SJCRH30 (cell line): ENCODE data around the gene STXBP6. TPM values are rescaled to one million over a fixed set of nuclear protein-coding genes. Genes with fewer than 3 reads are reported as not detected.
"Not testable (repeated sequence)": the region's sequence is repeated elsewhere in the genome, so short reads cannot be mapped to it uniquely, and the experiment has no call there.

ENCODE experiments used
- DNase-seq, 2 experiments: peaks; one replicate each; pipeline ENCODE4 v3.0.0-alpha.2; 2015 to 2020
- H3K27ac ChIP-seq: fragments of 250-450 bp; sonication (Bioruptor Pico); 2 replicates; pipeline ENCODE4 v1.5.1; 2020; ENCODE audit warnings: mild to moderate bottlenecking, moderate library complexity
- H3K27me3 ChIP-seq: fragments of 250-450 bp; sonication (Bioruptor Pico); 2 replicates; pipeline ENCODE4 v1.5.1; 2020; ENCODE audit warnings: mild to moderate bottlenecking, moderate library complexity
- H3K36me3 ChIP-seq: fragments of 250-450 bp; sonication (Bioruptor Pico); 2 replicates; pipeline ENCODE4 v1.5.1; 2020; ENCODE audit warnings: mild to moderate bottlenecking, moderate library complexity
- H3K4me1 ChIP-seq: fragments of 250-450 bp; sonication (Bioruptor Pico); 2 replicates; pipeline ENCODE4 v1.5.1; 2020; ENCODE audit warnings: mild to moderate bottlenecking, moderate library complexity
- H3K4me3 ChIP-seq: fragments of 250-450 bp; sonication (Bioruptor Pico); 2 replicates; pipeline ENCODE4 v1.5.1; 2020; ENCODE audit warnings: mild to moderate bottlenecking, moderate library complexity
- H3K9me3 ChIP-seq: fragments of 250-450 bp; sonication (Bioruptor Pico); replicated peaks from 2 replicates; pipeline ENCODE4 v1.5.1; 2020; ENCODE audit warnings: mild to moderate bottlenecking, moderate library complexity
- total RNA-seq: library from RNA; depleted of rRNA; stranded (reverse); fragments of >200 nt; shearing (Covaris generic); gene quantifications from 2 replicates; pipeline ENCODE4 v1.2.3, GENCODE V29; 2014

STXBP6 gene
- total RNA-seq, 1 experiment from 2014 or later = 2.9 TPM

DNA sequence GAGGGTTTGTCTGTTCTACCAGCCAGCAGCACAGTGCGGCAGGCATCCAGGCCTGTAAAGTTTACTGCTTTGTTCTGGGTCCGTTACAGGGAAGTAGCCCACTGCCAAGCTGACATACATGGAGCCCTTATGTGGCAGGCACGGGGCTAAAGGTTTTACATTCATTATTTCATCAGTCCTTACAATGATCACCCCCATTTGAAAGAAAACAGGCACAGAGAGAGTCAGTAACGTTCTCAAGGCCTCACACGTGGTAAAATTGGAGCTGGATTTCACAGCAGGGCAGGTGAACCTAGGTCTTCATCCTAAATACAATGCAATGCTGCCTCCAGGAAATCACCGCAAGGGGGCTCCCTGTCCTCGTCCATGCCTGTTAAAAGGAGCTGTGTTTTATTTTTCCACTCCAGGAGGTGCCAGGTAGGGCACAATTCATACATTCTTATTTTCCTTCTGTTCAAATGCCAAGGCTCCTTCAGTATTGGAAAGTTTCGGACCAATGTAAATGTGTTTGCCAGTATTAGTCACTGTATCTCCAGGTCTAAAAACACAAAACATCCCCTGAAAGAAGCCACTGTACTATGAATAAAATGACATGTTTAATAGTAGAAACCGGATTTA lies 243.8 kb downstream of the STXBP6 start:
- Histone ChIP-seq H3K36me3 (no peaks in the 10 kb centered on the region), H3K27ac (no peak overlapping the region), H3K9me3 (no peaks in the 10 kb centered on the region), H3K4me3 (no peak overlapping the region), H3K4me1 (no peaks in the 10 kb centered on the region), H3K27me3 (peaks cover 6% of the 10 kb centered on the region; the same call in 1 of the 2 replicates)
- DNase-seq = peak; percentile 41 to 67

GRCh38 chr14:24804552-24805212 lies 245.3 kb downstream of the STXBP6 start:
- no peak for DNase-seq
- H3K4me1 ChIP-seq = no peaks in the 10 kb centered on the region
- H3K27me3 ChIP-seq = no peaks in the 10 kb centered on the region
- H3K4me3 ChIP-seq = no peak overlapping the region
- no peaks in the 10 kb centered on the region for H3K9me3 ChIP-seq
- H3K36me3 ChIP-seq = no peaks in the 10 kb centered on the region
- no peak overlapping the region for H3K27ac ChIP-seq

GRCh38 chr14:24803933-24804494 lies 245.9 kb downstream of the STXBP6 start:
- no peak overlapping the region for H3K27ac ChIP-seq
- H3K27me3 ChIP-seq = no peaks in the 10 kb centered on the region
- no peaks in the 10 kb centered on the region for H3K9me3 ChIP-seq
- no peak for DNase-seq
- H3K36me3 ChIP-seq = no peaks in the 10 kb centered on the region
- no peak overlapping the region for H3K4me3 ChIP-seq
- no peaks in the 10 kb centered on the region for H3K4me1 ChIP-seq

- not testable (repeated sequence) for DNase-seq
These were observed 246.5 kb downstream of the STXBP6 start for GRCh38 chr14:24803426-24803825.

DNA sequence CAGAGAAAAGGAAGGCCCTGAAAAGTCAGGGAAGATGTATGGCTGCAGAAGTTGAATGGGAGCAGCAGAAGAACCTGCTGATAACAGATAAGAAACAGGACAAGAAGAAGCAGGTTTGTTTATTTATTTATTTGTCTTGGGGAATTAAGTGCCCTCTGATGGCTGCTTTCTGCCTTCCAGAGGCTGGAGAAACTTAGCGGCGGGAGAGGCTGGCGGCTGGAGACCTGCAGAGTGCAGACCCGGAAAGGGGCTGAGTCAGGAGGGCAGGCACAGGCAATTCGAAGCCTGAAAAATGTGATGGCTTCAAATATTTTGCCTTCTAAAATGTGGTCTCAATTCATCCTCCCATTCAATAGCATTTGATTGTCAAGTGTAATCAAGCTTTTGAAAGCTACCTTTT lies 247.7 kb downstream of the STXBP6 start:
- H3K27ac ChIP-seq = no peak overlapping the region
- H3K27me3 ChIP-seq = no peaks in the 10 kb centered on the region
- DNase-seq = no peak
- no peaks in the 10 kb centered on the region for H3K36me3 ChIP-seq
- H3K4me1 ChIP-seq = no peaks in the 10 kb centered on the region
- H3K4me3 ChIP-seq = no peak overlapping the region
- no peaks in the 10 kb centered on the region for H3K9me3 ChIP-seq

More at GRCh38 chr14:24803426-24803825, 246.5 kb downstream of the STXBP6 start:
- H3K4me3 ChIP-seq, H3K4me1 ChIP-seq, H3K27ac ChIP-seq, H3K9me3 ChIP-seq, H3K27me3 ChIP-seq, H3K36me3 ChIP-seq: not testable (repeated sequence)

GRCh38 chr14:24801024-24801423 lies 248.9 kb downstream of the STXBP6 start:
- no peaks in the 10 kb centered on the region for H3K9me3 ChIP-seq
- no peaks in the 10 kb centered on the region for H3K36me3 ChIP-seq
- no peaks in the 10 kb centered on the region for H3K27me3 ChIP-seq
- H3K27ac ChIP-seq = no peak overlapping the region
- H3K4me3 ChIP-seq = no peak overlapping the region
- H3K4me1 ChIP-seq = no peaks in the 10 kb centered on the region
- no peak for DNase-seq

- Histone ChIP-seq H3K27me3 (no peaks in the 10 kb centered on the region), H3K9me3 (no peaks in the 10 kb centered on the region), H3K27ac (no peak overlapping the region), H3K4me1 (no peaks in the 10 kb centered on the region), H3K4me3 (no peak overlapping the region), H3K36me3 (no peaks in the 10 kb centered on the region)
- DNase-seq = no peak
These were observed 251.0 kb downstream of the STXBP6 start for GRCh38 chr14:24798911-24799462.

GRCh38 chr14:24795406-24795805 lies 254.5 kb downstream of the STXBP6 start:
- DNase-seq = no peak
- Histone ChIP-seq H3K27ac (no peak overlapping the region), H3K9me3 (no peaks in the 10 kb centered on the region; the same call in 1 of the 2 replicates)

GRCh38 chr14:24794644-24795305 lies 255.2 kb downstream of the STXBP6 start:
- Histone ChIP-seq H3K4me3 (no peak overlapping the region), H3K27me3 (no peaks in the 10 kb centered on the region), H3K27ac (no peak overlapping the region), H3K36me3 (no peaks in the 10 kb centered on the region), H3K4me1 (no peaks in the 10 kb centered on the region), H3K9me3 (no peaks in the 10 kb centered on the region; the same call in 1 of the 2 replicates)
- DNase-seq = no peak

More at GRCh38 chr14:24795406-24795805, 254.5 kb downstream of the STXBP6 start:
- Histone ChIP-seq H3K4me3 (no peak overlapping the region), H3K27me3 (no peaks in the 10 kb centered on the region), H3K4me1 (no peaks in the 10 kb centered on the region), H3K36me3 (no peaks in the 10 kb centered on the region)

- H3K4me3 ChIP-seq = no peak overlapping the region
- no peak for DNase-seq
- H3K27me3 ChIP-seq = no peaks in the 10 kb centered on the region
- no peaks in the 10 kb centered on the region for H3K4me1 ChIP-seq
- no peak overlapping the region for H3K27ac ChIP-seq
- no peaks in the 10 kb centered on the region for H3K36me3 ChIP-seq
- no peaks in the 10 kb centered on the region; the same call in 1 of the 2 replicates for H3K9me3 ChIP-seq
These were observed 259.8 kb downstream of the STXBP6 start for GRCh38 chr14:24790196-24790595.

DNA sequence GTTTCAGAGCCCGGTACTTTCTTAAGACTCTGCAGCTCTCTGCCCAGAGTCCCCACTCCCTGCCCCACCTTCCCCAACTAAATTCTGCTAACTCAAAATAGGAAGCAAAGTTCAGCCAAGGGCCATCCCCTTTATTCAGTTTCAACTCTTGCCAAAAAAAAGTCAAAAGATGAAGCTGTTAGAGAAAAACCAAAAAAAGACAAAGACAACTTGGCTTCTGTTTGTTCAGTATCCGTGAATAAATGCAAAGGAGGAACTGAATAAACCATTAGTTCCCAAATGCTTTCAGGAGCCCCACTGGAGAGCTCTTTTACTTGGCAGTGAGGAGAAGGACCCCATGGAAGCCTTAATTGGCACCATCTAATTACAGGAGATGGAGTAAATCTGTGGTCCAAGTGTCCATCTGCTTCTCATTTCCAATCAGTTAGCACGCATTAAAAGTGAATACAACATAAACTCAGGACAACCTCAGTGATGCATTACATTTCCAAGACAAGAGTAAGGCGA lies 260.5 kb downstream of the STXBP6 start:
- Histone ChIP-seq H3K36me3 (no peaks in the 10 kb centered on the region), H3K4me3 (no peak overlapping the region), H3K9me3 (no peaks in the 10 kb centered on the region; the same call in 1 of the 2 replicates), H3K27ac (no peak overlapping the region), H3K4me1 (no peaks in the 10 kb centered on the region), H3K27me3 (no peaks in the 10 kb centered on the region)
- DNase-seq = no peak

DNA sequence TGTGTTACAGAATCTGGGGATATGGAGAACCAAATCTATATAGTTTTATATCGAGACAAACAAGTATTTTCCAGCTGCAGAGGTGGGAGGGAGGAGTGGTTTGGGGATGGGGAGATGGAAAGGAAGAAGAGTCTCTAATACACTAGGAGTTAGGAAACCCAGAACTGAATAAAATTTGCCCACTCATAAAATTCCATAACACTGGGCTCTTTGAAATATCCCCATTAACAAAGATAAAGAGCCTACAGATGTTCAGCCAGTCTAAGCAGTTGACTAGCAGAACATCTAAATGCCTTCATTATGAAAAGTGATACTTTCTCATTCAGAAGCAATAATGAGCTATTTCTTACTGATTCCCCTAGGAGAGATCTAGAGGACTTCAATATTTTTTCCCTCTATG lies 264.2 kb downstream of the STXBP6 start:
- no peak overlapping the region for H3K27ac ChIP-seq
- H3K9me3 ChIP-seq = no peaks in the 10 kb centered on the region
- no peak for DNase-seq
- no peak overlapping the region for H3K4me3 ChIP-seq
- H3K4me1 ChIP-seq = no peaks in the 10 kb centered on the region
- H3K36me3 ChIP-seq = no peaks in the 10 kb centered on the region
- no peaks in the 10 kb centered on the region for H3K27me3 ChIP-seq

DNA sequence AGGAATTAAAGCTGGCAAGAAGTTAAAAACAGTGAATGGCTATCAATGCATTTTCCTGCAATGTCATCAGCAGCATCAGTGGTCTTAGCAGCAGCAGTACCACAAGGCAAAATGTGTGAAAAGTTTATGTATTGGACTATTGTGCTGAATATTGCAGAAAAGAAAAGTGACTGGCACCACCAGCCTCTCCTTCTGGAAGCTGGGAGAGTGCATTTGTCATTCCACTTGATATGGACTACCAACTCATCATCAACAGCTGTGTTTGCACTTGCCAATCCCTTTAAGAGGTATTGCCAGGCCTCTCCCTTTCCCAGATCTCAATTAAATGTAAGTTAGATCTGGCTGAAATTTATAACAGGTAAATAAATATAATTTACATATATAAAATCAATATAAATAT lies 265.0 kb downstream of the STXBP6 start:
- DNase-seq = no peak
- no peaks in the 10 kb centered on the region for H3K36me3 ChIP-seq
- no peaks in the 10 kb centered on the region for H3K4me1 ChIP-seq
- no peak overlapping the region for H3K4me3 ChIP-seq
- no peaks in the 10 kb centered on the region for H3K9me3 ChIP-seq
- H3K27ac ChIP-seq = no peak overlapping the region
- no peaks in the 10 kb centered on the region for H3K27me3 ChIP-seq

DNA sequence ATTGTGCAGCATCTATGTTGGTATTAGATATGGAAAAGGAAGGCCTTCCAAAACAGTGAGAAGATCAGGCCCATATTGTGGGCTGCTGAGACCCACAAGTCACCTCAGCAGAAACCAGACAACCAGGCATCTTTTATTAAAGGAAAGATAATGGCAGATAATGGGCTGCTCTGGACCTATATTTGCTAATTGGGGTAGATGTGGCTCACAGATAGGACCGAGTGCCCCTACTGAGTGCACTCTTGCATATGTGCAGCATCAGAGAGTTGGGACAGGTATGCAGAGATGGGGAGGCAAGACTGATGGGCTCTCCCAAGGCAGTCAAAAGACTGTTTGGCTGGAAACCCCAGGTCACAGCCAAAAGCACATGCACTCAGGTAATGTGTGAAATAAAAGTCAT lies 266.2 kb downstream of the STXBP6 start:
- Histone ChIP-seq H3K4me3 (no peak overlapping the region), H3K9me3 (no peaks in the 10 kb centered on the region), H3K27me3 (no peaks in the 10 kb centered on the region), H3K36me3 (no peaks in the 10 kb centered on the region), H3K4me1 (no peaks in the 10 kb centered on the region), H3K27ac (no peak overlapping the region)
- DNase-seq = no peak

- H3K36me3 ChIP-seq = no peaks in the 10 kb centered on the region
- H3K9me3 ChIP-seq = no peaks in the 10 kb centered on the region
- no peaks in the 10 kb centered on the region for H3K27me3 ChIP-seq
- no peak overlapping the region for H3K27ac ChIP-seq
- H3K4me3 ChIP-seq = no peak overlapping the region
- H3K4me1 ChIP-seq = no peaks in the 10 kb centered on the region
- no peak for DNase-seq
These were observed 269.7 kb downstream of the STXBP6 start for GRCh38 chr14:24780281-24780680.
